ENCODE results near the gene SETDB1.

DNA sequence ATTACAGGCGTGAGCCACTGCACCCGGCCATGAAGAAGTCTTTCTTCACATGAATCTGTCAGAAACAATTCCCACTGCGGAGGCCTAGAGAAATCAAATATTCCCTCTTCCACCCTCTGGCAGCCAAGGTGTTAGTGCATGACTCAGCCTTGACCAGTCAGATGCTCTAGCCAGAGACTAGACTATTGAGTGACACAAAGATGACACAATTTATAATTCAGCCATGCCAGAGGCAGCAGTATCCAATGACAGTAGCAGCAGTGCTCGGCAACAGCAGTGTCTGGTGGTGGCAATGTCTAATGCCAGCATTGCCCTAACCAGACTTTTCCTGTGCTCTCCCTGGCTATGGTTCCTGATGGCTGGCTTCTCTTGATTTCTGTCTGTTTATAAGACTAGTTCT is 30.5 kb upstream of the SETDB1 start:
- no peak for TF ChIP-seq CTCF (IDR thresholded peaks at IDR 0.05; ENCODE audit: low read depth, low read length, missing input control)
- TF ChIP-seq JUND (IDR thresholded peaks at IDR 0.05), result no peak
- no peak for TF ChIP-seq MAX (IDR thresholded peaks at IDR 0.05)
- no peak for TF ChIP-seq YY1 (IDR thresholded peaks at IDR 0.05)
- TF ChIP-seq TAF1 (conservative IDR thresholded peaks at IDR 0.05), result no peak
- no peak for TF ChIP-seq REST (IDR thresholded peaks at IDR 0.05)
- TF ChIP-seq SP1 (IDR thresholded peaks at IDR 0.05), result no peak
- no peak for TF ChIP-seq RAD21 (IDR thresholded peaks at IDR 0.05)
